HG02981 (cell line): ENCODE results near the gene PSMD14.
A peak's percentile ranks its signal among the peaks of the same experiment; 100 is the strongest.

ENCODE experiments used
- ATAC-seq: cut with Tn5 transposase; IDR thresholded peaks from one replicate; pipeline ENCODE4 v1.9.1; 2021; ENCODE audit warnings: mild to moderate bottlenecking, moderate library complexity; ENCODE audit not compliant: unreplicated experiment

PSMD14 gene

GRCh38 chr2:161374446-161374845 is 66.2 kb downstream of the PSMD14 start:
- ATAC-seq, result no peak

DNA sequence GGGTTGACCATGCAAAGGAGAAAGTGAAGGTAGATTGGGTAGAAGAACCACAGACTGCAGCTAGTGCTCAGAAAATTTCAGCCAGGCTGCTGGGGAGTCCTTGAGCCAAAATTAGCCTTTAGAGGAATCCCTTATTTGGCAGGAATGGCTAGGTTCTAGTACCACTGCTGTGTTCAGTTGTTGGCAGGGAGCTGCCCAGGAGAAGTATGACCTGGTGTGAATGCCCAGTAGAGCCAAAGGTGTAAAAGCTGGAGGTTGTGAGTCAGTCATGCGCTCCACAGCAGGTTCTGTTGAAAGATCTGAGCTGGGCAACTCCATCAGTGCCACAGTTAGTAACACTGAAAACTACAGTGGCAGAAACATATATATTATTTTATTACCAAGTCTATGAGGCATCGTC is 71.5 kb downstream of the PSMD14 start:
- no peak for ATAC-seq

- ATAC-seq, result no peak
These were observed 73.3 kb downstream of the PSMD14 start for GRCh38 chr2:161381546-161381945.

DNA sequence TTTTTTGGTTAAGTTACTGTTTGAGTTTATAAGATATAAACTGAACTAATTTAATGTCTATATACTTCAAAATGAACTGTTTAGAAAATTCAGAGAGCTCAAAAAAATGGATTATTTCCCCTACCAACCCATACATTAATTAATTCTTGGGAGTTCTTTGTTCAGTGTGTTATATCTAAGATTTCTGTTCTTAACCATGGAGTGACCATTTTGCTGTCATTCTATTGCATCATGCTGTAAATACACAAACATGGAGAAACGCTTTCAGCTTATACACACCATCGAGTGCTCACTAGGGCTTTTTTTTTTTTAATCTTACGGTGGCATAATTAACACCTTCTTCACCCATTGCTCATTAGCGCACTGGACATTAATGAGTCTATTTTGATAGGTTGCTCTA is 74.5 kb downstream of the PSMD14 start:
- ATAC-seq, result no peak

- peak; percentile 81 for ATAC-seq
These were observed 76.6 kb downstream of the PSMD14 start for GRCh38 chr2:161384864-161385263.

- ATAC-seq, result peak; percentile 70
These were observed 78.1 kb downstream of the PSMD14 start for GRCh38 chr2:161386228-161386824.

- no peak for ATAC-seq
These were observed 80.0 kb downstream of the PSMD14 start for GRCh38 chr2:161388146-161388779.

DNA sequence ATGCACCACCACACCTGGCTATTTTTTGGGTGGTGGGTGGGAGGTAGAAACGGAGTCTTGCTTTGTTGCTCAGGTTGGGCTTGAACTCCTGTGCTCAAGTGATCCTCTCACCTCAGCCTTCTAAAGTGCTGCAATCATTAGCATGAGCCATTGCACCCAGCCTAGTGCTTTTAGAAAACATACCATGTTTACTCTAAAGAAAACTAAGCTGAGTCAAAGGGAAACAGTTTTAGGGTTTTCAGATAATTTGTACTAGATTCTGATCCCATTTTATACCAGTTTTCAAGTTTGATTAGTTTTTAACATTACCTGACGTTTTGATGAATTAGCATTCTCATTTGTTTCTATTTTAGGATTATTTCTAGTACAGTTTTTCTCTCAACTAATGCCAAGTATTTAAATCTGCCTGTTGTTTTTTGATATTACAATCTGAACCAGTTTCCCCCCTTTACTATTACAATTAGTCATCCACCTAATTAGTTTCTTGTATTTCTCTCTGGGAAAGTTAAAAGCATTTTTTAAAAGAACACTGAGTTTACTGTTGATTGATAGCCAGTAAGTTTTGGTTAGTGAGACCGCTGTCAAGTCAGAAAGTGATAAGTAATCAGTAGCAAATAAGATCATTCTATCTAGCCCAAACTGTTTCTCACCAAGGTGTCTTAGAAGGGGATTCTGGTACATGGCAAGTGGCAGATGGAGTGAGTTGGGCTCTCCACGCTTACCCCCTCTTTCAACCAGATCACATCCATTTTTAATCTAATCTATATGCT is 83.7 kb downstream of the PSMD14 start:
- no peak for ATAC-seq

DNA sequence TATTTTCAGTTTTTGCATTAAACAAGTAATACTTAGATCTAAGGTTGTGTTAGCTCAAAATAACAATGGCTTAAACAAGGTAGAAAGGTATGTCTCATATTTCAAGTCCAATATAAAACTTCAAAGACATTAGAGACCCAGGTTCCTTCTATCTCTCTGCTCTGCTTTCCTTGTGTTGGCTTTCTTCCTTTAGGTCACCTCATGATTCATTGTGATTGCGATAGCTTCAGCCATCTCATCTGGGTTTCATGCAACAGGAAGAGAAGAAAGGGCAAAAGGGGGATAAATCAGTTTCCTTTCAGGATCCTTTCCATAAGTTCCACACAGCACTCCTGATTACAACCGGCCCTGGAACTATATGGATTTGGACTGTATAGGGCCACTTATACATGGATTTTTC is 91.9 kb downstream of the PSMD14 start:
- no peak for ATAC-seq

DNA sequence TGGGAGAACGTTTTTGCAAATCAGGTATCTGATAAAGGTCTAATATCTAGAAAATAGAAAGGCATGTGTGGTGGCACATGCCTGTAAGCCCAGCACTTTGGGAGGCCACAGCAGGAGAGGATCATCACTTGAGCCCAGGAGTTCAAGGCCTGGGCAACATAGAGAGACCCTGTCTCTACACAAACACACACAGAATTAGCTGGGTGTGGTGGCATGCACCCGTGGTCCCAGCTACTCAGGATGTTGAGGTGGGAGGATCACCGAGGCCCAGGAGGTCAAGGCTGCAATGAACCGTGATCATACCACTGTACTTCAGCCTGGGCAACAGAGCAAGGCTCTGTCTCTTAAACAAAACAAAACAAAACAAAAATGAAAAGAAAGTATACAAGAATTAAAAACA is 94.1 kb downstream of the PSMD14 start:
- no peak for ATAC-seq

DNA sequence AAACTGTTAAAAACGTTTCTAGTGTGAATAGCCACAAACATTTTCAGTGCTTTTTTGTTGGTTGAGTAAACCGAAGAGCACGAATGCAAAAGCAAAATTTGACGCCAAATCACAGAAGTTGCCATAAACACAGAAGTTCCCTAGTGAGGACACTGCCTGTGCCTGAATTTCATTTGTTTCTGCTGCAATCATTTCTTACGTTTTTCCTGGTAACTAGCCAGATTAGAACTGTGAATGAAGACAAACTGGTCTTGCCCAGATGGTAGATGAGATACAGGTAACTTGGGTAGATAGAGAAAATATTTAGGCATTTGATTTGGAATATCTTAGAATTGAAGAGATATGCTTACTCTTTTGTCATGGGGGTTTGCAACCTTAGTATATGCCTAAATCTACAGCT is 98.1 kb downstream of the PSMD14 start:
- no peak for ATAC-seq

- ATAC-seq, result no peak
These were observed 99.4 kb downstream of the PSMD14 start for GRCh38 chr2:161407597-161407996.

DNA sequence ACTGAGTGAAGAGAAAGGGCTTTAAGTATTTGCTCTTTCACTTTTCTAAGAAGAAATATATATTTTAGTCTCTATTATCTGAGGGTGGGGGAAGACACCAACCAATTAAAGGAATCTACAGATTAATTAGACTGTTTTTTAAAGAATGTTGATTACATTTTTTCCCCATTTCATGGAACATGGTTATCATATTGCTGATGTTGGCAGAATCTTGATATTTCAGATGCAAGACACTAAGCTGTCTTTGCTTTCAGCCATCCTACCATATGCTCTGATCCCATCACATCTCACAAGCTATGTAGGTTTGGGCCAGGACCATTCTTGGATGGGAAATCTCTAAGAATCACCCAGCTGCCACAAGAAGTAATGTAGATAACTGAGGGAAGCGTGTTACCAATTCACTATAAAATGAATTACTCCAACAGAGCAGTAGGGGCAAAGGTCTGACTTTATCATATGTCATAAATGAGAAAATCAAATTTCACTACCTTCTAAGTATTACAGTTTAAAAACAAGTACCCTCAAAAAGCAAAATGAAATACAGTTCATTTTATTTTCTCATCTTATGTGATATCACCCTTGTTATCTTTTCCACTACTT is 101.2 kb downstream of the PSMD14 start:
- ATAC-seq, result no peak

DNA sequence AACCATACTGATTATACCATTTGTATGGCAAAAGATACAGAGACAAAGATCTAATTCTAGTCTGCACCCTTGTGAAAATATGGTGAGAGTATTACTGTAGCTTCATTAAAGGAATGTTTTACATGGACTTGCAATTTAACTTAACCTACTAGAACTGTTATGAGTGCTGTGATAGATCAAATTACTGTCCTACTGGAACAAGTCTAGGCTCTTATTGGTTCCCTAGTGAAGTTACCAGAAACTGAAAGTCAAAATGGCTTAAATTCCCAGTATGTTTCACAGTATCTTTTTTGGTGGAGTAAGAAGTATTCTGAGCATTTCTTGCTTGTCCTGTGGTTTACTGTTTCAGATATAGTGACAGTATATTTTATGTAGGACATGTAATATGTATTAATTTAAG is 104.1 kb downstream of the PSMD14 start:
- no peak for ATAC-seq

DNA sequence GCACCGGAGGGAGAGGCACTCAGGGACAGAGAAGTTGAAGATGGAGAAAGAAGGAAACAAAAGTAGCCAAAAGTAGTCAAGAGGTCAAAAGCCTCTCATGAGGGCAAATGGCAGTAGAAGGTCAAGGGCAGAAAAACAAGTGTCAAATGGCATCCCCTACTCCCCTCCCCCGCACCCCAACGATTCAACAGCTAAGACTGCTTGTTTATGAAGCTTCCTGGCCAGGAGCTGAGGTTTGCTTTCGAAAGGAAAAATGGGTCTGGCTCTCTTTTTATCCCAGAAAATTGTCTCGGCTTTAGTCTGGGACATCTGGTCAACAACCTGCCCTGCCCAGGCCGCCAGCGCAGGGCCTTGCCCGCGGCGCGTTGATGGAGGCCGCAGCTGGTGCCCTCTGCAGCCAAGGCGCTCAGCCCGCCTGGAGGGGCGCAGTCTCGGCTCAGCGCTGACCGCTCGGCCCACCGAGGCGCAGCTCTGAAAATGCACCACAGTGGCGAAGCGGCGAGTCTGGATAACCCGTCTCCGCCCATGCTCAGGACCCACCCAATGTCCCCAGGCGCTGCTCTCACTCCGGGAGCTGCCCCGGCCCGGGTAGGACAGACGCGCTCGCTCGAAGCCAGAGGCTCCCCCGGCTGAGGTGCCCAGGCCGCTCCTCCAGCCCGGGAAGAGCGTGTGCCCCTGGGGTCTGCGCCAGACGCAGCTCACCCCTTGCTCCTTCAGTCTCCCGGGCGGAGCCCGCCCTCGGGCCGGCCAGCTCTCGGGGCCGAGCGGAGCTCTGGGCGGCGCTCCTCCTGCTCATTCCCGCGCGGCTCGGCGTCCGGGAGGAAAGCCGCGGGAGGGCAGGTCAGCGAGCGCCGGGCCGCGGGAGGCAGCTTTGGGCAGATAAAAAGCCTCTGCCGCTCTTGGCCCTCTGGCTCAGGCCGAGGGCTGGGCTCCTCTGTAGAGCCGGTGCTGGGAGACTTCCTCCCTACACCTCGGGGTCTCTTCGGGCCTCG is 106.1 kb downstream of the PSMD14 start:
- peak; percentile 33 for ATAC-seq

DNA sequence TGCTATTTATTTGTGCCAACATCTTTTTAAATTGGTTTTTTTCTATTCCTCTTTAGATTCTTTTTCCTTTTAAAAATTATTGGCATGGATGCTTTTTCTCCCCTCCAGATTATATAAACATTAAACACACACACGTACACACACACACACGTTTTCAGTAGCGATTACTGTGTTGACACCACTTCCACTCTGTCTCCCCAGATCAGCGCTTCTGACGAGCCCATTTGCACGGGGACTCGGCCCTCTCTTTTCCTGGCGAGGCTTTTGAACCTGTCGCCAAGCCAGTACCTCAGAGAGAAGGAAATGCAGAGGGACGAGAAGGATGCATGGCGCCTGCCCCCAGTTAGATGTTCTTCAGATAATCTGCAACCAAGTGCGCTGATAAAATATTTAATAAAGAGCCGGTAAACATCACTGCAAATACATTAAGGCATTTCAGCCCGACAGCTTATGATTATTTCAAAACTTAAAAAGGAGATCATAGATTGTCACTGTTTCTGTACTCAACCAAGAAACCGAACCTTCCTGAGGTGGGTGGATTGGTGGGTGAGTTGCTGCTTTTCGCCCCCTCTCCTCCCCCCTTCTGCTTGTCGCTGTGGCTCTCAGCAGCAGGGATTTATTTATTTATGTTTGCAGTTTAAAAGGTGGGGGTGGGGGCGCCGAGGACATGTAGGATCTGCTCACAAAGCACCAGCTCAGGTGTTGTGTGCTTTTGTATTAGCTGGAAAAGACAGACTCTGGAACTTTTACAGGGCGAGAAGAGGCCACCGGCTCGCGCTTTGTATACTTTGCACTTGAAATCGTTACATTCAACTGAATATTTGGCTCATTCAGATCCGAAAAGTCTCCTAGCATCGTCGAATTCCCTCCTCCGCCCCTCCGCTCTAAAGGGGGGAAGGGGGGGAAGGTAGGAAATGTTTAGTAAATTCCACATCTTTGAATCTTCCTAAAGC is 107.1 kb downstream of the PSMD14 start:
- peak; percentile 20 for ATAC-seq

GRCh38 chr2:161415987-161416707 is 107.9 kb downstream of the PSMD14 start, which contains the start of gene TBR1:
Gene TBR1 (plus strand): TSS chr2:161416297. CDS start chr2:161416411, 114 bp downstream.
- ATAC-seq, result no peak

DNA sequence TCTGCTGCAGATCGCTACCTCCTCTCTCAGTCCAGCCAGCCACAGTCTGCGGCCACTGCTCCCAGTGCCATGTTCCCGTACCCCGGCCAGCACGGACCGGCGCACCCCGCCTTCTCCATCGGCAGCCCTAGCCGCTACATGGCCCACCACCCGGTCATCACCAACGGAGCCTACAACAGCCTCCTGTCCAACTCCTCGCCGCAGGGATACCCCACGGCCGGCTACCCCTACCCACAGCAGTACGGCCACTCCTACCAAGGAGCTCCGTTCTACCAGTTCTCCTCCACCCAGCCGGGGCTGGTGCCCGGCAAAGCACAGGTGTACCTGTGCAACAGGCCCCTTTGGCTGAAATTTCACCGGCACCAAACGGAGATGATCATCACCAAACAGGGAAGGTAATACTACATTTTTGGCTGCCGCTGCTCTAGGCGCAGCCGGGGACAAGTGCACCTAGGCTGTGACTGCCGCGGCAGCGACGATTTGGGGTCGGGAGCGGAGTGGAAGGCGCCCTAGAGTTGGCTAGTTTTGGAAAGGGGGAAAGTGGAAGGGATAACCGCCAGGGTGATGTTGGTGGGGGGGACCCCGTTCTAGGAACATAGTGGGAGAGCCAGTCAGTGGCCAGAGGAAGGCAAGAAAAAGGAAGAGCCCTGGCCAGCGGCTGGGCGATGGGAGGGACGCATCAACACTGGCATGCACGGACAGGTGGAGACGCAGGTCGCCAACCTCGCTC is 108.6 kb downstream of the PSMD14 start:
- no peak for ATAC-seq
